Stimulated activated naive CD4-positive, alpha-beta T cell (primary cell): ENCODE data around the gene ACMSD.
"Not testable (repeated sequence)": the region's sequence is repeated elsewhere in the genome, so short reads cannot be mapped to it uniquely, and the experiment has no call there.

Source experiments
- DNase-seq, 6 experiments: peaks; one replicate each; lab custom pipeline; 2025; lab: John Stamatoyannopoulos, UW

Gene ACMSD

DNA sequence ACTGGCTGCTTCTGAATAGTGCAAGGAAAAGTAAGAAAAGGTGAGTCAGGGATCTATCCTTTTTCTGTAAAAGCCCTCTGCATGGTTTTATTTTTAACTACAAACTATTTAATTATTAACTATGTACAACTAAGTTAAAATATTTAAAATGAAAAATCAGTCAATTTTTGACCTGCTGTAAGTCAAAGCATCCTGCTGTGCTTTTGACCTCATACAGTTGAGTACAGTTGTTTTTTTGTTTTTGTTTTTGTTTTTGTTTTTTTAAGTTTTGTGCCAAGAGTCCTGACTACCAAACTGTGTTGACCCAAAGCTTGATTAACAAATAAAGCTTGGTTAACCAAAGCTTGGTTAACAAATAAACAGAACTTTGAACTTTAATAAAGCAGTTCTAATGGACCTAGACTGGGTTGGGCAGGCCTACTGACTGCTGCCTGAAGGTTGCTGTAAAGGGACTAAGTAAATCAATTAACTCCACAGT lies at the start of gene ACMSD:
TSS of gene ACMSD (plus strand) at position 474 of the 478 bp plus-strand sequence. CDS start 67 bp downstream, outside the sequence.
- no peak for DNase-seq

DNA sequence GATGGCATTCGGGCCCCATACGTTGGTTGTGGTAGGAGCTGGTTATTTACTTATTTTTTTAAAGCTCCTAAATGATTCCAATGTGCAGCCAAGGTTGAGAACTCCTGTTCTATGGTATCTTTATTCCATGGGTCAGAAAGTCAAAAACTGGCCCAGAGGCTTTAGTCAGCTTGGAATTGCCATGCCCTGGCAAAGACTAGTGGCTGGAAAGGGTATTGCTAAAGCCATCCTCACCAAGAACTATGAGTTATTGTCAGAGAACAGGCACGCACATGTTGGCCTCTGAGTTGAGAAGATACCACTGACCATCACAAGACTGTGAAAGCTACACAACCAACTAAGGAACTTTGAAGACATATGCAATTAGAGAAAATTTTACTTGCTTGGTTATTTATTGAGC lies 47.9 kb upstream of the ACMSD start:
- no peak for DNase-seq

DNA sequence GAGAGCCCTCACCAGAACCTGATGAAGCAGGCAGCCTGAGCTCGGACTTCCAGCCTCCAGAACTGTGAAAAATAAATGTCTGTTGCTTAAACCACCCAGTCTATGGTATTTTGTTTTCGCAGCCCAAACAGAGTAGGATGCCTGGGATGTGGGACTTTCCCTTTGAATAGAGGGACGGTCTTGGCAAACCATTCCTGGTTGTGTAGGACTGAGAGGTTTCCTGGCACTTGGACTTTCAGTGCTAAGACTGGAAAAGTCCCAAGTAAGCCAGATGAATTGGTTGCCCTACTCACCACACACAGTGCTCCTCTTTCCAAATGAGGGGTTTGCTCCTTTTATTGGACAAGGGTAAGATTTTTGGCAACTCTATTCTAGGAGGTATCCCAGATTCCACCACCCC lies 46.8 kb upstream of the ACMSD start:
- no peak for DNase-seq

DNA sequence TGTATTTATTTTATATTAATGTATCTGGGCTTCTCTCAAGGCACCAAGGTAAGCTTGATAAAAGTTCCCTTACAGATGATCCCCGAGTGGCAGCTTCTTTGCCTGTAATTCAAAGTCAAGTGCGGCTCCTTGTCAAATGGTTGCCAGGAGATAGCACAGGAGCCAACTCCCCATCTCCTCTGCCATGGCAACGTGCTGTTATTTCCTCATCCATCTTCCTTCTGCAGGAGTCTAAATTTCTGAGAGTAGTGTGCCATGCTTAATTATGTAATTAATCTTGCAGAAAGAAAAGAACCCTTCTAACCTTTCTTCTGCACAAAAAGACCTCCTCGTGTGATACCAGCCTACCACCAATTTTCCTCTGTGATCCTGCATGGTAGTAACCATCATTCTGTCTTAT lies 46.2 kb upstream of the ACMSD start:
- DNase-seq, result no peak

DNA sequence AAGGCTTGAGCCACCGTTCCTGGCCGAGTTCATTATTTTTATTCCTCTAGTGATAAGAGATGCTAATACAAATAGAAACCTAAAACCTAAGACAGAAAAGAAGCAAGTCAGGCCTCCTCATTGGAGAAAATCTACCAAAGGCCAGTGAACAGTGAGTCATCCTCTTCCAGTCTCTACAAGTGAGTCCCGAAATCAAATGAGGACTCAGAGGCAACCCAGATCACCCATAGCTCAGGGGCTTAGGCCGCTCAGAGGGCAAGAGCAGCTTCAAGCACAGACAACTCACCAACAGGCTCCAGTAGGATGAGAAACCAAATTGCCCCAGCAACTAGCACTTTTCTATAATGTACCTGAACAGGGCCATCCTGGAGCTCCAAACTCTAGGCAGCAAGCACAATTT lies 42.7 kb upstream of the ACMSD start:
- DNase-seq, result no peak

DNA sequence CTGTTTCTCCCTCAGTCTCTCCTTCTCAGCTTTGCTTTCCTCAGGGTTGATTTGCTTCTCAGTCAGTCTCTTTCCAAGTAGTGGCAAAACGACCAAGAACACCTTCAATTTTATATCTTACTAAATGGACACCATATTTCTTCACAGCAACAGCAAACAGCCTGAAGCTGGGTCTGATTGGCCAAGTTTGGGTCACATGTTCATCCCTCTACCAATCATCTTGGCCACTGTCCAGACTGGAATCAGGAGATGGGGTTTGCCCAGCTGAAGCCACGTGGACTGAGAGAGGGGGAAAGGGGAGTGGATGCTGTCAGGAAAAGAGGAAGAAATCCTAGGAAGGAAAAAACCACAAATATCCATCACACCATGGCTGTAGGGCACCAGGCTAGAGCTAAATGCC lies 42.0 kb upstream of the ACMSD start:
- no peak for DNase-seq

DNA sequence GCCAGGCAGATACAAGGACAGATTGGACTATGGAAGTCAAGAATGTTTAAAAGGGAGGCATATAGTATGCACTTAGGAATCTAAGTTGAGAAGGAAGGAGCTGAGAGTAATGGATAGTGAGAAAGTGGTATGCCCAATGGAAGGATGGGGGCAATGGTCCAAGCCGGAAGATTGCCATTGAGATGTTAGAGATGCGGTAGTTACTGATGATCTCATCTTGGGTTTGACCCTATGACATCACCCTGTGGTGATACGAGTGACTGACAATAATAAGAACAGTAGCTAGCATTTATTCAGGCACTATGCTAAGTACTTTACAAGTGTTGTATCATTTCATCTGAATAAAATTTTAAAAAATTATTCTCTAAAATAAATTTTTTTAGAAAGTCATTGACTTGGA lies 38.5 kb upstream of the ACMSD start:
- no peak for DNase-seq

DNA sequence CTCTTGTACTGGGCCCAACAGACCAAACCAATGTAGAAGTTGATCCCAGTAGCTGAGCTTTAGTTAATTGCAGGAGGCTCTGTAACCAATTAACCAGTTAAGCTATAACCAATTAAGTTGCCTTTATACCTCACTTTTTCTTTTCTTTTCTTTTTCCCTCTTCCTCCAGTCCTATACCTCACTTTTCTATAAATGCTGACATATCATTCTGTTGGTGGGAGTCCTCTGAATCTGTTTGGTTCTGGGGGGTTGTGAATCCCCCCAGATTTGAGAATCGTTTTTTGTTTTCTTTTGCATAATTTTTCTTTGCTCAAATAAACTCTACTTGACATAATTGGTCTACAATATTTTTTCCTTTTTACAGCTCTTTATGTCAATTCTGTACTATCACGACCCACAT lies 38.1 kb upstream of the ACMSD start:
- DNase-seq, result no peak

DNA sequence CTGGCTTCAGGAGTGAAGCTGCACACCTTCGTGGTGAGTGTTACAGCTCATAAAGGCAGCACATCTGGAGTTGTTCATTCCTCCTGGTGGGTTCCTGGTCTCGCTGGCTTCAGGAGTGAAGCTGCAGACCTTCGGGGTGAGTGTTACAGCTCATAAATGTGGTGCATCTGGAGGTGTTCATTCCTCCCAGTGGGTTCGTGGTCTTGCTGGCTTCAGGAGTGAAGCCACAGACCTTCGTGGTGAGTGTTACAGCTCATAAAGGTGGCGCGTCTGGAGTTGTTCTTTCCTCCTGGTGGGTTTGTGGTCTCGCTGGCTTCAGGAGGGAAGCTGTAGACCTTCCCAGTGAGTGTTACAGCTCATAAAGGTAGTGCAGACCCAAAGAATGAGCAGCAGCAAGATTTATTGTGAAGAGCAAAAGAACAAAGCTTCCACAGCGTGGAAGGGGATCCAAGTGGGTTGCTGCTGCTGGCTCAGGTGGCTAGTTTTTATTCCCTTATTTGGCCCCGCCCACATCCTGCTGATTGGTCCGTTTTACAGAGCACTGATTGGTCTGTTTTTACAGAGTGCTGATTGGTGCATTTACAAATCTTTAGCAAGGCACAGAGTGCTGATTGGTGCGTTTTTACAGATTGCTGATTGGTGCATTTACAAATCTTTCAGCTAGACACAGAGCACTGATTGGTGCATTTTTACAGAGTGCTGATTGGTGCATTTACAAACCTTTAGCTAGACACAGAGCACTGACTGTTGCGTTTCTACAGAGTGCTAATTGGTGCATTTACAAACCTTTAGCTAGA lies 34.6 kb upstream of the ACMSD start:
- not testable (repeated sequence) for DNase-seq

DNA sequence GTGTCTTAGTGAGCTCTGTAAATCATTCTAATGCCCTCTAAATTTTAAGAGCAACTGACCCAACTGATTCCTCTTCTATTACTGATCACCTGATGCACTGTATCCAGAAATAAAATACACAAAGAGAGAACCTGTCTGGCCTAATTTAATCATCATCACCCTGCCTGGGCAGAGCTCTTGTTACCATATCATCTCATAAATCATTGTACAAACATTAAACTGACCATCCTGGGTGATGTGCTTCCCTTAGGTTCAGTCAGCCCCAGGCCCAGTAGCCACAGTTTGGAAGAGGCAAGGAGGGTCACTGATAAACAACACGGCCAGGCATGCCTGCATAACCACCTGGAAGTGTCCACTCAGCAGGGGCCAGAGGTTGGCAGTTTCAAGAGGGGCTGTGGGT lies 22.7 kb upstream of the ACMSD start:
- no peak for DNase-seq

DNA sequence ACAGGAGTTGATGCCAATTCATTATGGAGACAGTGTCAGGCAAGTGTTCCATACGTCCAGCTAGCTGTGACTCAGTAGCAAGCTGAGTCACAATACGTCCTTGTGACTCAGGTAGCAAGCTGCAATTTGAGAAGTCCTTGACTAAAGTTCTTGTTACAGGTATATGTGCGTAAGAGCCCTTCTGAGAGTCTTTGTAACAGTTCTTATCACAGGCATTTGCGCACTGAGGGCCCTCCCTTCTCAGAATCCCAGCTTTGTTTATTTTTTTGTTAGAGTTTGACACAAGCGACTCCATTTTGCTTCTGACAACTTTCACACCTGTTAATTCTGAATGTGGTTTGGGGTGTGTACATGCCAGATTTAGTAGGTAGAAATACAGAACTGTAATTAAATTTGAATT lies 20.1 kb upstream of the ACMSD start:
- DNase-seq, result no peak

DNA sequence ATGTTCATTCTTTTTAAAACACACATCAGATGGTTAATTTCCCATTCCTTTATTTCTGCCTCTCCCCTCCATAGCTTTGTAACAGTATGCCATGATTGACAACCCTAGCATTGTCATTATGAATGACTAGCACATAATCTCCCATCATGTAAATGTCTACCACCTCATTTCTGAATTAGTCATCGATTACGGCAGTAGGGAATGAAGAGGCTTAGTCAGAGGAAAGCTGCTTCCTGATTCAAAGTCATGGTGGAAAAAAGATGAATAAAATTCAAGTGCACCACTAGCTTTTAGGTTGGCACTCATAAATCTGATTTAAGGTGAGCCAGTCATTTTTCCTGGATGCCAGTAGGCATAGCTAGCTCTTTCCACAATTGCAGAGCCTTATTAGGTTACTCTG lies 19.1 kb upstream of the ACMSD start:
- DNase-seq, result no peak

DNA sequence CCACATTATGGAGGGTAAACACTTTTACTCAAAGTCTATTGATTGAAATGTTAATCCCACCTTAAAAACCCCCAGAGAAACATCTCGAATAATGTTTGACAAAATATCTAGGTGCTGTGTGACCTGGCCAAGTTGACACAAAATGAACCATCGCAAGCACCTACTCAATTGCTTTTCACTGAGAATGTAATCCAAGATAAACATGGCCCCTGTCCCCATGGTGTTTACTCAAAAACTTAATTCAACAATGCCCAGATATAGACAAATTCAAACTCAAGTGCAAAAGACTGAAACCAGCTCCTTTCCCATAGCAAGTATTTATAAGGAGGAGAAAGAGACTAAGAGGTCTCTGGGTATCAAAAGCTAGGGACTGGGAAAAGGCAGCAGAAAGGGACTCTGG lies 15.0 kb upstream of the ACMSD start:
- no peak for DNase-seq

DNA sequence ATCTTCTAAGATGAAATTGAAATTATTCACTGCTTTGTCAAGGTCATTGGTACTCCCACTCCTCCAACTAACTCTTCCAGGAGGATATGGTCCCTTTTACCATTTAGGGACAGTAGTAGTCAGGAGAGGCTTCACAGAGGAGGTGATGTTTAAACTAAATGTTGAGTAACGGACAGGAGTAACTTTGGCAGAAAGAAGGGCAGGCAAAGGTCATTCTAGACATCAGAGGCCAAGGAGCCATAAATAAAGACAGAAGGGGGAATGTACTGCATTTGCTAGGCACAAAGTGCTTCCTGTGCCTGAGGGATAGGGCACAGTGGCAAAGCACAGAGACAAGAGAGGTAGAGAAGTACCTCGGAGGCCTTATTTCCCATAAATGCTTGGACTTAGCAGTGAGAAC lies 14.6 kb upstream of the ACMSD start:
- no peak for DNase-seq

DNA sequence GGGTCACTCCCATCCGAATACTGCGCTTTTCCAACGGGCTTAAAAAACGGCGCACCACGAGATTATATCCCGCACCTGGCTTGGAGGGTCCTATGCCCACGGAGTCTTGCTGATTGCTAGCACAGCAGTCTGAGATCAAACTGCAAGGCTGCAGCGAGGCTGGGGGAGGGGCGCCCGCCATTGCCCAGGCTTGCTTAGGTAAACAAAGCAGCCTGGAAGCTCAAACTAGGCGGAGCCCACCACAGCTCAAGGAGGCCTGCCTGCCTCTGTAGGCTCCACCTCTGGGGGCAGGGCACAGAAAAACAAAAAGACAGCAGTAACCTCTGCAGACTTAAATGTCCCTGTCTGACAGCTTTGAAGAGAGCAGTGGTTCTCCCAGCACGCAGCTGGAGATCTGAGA lies 12.7 kb upstream of the ACMSD start:
- not testable (repeated sequence) for DNase-seq

DNA sequence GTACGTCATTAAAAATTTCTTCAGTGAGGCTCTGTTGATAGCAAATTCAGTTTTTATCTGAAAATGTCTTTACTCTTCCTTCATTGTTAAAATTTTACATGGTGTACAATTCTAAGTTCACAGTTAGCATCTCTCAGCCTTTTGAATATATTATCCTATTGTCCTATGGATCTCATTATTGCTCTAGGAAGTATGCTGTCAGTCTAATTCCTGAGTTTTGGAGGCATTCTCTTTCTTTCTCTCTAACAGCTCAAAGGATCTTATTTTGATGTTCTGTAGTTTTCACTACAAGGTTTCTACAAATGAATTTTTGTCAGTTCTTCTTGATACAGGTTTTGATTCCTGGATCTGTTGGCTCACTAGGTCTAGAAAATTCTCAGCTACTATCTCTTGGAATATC lies 2.9 kb upstream of the ACMSD start:
- no peak for DNase-seq

DNA sequence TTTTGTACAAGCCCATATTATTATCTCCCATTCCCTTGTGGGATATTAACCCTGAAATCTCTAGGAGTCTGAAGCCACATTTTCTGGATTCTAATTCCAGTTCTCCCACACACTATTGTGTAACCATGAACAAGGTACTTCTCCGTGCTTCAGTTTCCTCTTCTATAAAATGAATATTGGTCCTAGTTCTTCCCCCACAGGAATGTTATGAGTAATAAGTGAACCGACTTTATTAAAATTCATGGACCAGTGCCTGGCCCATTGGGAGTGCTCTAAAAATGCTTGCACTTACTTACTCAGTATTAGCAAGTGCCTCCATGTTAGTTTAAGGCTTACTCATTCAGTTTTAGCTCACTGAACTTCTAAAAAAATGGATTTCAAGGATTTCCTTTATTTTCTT lies 1.4 kb upstream of the ACMSD start:
- no peak for DNase-seq

DNA sequence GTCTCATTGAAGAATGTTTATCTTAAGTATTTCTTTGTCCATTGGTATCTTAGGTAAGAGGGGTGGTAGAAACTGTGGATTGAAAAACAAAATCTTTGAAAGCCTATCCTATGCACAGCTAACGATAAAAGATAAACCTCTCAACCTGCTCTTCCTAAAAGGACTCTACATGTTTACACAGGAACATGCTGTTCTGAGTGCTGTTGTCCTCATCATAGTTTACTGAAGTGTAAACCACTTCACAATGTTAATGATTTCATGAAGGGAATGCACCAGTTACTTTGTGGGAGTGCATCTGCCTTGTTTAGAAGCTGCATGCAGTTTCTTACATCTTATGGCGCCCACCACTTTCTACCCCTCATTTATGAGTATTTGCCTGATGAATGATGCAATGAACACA lies 1.2 kb downstream of the ACMSD start:
- no peak for DNase-seq

DNA sequence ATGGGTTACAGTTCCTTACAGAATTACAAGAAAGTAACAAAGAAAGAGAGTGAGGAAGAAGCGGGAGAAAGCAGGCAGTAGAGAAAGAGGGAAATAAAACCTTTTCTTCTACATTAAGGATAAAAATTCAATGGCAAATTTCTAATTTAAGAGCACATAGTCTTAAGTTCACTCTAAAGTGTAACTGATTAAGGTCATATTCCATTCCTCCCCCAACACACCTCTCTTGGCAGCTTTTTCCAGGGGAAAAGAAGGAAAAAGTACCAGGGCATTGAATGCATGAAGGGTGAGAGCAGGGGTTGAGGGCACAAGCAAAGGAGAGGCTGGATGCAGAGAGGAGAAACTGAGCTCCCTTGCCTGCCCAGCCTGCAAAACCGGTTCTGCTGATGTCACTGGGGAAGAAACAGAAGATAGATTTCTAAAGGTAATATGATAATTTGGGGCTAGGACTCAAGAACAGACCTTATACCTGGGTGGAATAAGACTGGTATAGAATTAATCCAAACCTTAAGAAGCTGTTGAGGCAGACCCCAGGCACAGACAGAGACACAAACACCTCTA lies 4.6 kb downstream of the ACMSD start:
- DNase-seq, result no peak

DNA sequence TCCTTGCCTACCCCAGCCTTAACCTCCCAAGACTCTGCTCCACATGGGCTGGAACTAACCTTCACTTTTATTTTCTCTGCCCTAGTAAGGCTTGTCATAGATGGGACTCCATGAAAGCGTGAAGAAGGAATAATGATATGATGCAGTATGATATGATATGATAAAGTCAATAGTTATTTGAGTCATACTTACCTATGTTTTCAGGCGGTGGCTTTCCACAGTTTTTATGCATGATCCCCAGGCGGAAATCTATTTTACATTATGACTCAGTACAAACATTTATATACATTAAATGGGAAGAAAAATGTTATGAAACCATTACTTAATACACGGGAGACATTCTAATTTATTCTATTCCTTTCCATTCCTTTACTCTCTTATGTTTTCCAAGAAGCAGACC lies 5.6 kb downstream of the ACMSD start:
- DNase-seq, result no peak

DNA sequence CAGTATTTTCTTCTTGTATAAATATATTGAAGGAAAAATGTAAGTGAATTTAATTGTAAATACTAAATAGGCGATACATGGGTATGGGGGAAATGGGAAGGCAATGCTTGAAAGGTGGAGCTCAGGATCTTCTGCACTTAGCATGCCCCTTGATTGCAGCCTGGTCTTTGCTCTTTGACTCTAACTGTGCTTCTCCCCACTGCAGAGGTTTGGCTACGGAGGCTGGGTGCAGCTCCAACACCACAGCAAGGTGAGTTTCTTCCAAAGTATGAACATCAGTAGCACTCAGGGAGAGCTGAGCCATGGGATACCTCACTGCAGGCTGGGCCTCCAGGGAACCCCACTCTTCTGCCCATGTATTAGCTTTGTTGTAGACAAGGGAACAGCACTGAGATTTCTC lies 6.6 kb downstream of the ACMSD start:
- no peak for DNase-seq

DNA sequence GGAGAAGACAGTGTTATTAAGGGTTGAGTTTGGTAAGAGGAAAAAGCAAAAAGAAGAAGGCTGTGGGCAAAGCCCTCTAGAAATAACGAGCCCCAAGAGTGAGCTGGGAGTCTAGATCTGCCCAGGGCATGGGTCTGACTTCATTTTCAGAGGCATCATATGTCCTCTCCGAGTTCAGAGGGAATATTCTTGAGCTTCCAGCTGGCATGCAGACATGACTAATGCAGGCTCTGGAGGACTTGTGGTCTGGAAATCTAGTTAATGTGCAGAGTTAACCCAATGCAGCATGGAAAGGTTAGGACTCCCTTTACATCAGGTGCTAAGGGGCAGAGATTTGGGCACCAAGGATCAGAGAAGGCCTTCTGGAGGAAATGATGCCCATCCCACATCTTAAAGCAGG lies 7.3 kb downstream of the ACMSD start:
- DNase-seq, result no peak

DNA sequence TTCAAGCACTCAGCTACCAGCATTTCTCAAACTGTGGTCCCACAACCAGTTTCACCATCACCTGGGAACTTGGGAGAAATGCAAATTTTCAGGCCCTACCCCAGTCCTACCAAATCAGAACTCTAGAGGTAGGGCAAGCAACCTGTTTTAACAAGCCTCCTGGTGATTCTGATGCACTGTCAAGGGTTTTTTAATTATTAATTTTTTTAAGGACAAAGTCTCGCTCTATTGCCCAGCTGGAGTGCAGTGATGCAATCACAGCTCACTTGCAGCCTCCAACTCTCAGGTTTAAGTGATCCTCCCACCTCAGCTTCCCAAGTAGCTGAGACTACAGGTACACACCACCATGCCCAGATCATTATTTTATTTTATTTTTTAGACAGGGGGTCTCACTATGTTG lies 7.8 kb downstream of the ACMSD start:
- no peak for DNase-seq

DNA sequence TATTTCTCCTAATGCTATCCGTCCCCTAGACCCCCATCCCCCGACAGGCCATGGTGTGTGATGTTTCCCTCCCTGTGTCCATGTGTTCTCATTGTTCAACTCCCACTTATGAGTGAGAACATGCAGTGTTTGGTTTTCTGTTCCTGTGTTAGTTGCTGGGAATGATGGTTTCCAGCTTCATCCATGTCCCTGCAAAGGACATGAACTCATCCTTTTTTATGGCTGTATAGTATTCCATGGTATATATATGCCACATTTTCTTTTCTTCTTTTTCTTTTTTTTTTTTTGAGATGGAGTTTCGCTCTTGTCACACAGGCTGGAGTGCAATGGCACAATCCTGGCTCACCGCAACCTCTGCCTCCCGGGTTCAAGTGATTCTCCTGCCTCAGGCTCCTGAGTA lies 9.2 kb downstream of the ACMSD start:
- DNase-seq, result not testable (repeated sequence)
